ENCODE measurements around the gene LRRTM4.

- TF ChIP-seq, protein P1, sequence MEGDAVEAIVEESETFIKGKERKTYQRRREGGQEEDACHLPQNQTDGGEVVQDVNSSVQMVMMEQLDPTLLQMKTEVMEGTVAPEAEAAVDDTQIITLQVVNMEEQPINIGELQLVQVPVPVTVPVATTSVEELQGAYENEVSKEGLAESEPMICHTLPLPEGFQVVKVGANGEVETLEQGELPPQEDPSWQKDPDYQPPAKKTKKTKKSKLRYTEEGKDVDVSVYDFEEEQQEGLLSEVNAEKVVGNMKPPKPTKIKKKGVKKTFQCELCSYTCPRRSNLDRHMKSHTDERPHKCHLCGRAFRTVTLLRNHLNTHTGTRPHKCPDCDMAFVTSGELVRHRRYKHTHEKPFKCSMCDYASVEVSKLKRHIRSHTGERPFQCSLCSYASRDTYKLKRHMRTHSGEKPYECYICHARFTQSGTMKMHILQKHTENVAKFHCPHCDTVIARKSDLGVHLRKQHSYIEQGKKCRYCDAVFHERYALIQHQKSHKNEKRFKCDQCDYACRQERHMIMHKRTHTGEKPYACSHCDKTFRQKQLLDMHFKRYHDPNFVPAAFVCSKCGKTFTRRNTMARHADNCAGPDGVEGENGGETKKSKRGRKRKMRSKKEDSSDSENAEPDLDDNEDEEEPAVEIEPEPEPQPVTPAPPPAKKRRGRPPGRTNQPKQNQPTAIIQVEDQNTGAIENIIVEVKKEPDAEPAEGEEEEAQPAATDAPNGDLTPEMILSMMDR (IDR thresholded peaks at IDR 0.05), result no peak
- no peak for TF ChIP-seq POLR2A (IDR thresholded peaks at IDR 0.05)
These were observed 380.0 kb downstream of the LRRTM4 start for GRCh38 chr2:77142141-77142540.

All from transverse colon (tissue), 3 donors.